PFSK-1 (cell line): ENCODE results near the gene CHTF18.

Experiments
- FOXP2 ChIP-seq: optimal IDR thresholded peaks from 2 replicates; pipeline ENCODE3; 2011; ENCODE audit warnings: borderline replicate concordance, control low read depth, inconsistent platforms; ENCODE audit not compliant: insufficient read depth; ENCODE audit errors: extremely low read length, extremely low read depth
- POLR2AphosphoS5 ChIP-seq: IDR thresholded peaks from 2 replicates; pipeline ENCODE4 v1.6.1; 2012; ENCODE audit warnings: low read depth, mild to moderate bottlenecking, control low read depth, low read length, moderate library complexity
- SIN3A ChIP-seq: IDR thresholded peaks from 2 replicates; pipeline ENCODE4 v1.6.1; 2012; ENCODE audit warnings: mild to moderate bottlenecking, low read length, moderate library complexity, borderline replicate concordance; ENCODE audit not compliant: insufficient read depth
- TAF1 ChIP-seq: IDR thresholded peaks from 2 replicates; pipeline ENCODE4 v1.6.1; 2012; ENCODE audit warnings: low read length, control low read depth, borderline replicate concordance; ENCODE audit not compliant: insufficient read depth
- TF ChIP-seq, protein P1 (sequence below), 2 experiments: IDR thresholded peaks; 2 replicates each; pipeline versions ENCODE4 v1.6.1 to v1.8.0; 2011 to 2012; ENCODE audit warnings: low read depth in 2 of 2, low read length in 2 of 2, control low read depth in 1 of 2, inconsistent platforms in 1 of 2, mild to moderate bottlenecking in 1 of 2, moderate library complexity in 1 of 2; ENCODE audit not compliant: insufficient read depth in 1 of 2

The CHTF18 gene

DNA sequence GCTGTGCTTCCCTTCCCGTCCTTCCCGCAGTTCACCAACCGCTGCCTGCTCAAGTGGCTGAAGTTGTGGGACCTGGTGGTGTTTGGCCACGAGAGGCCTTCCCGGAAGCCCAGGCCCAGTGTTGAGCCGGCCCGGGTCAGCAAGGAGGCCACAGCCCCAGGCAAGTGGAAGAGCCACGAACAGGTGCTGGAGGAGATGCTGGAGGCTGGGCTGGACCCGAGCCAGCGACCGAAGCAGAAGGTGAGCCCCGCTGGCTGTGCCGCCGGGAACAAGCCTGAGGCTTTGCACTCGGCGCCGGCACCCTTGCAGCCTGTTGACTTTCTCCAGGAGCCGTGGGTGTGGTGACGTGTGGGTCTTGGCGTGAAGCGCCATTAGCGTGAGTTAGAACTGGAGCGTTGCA, 2.7 kb downstream of the CHTF18 start:
- no peak for TF ChIP-seq TAF1
- no peak for TF ChIP-seq POLR2AphosphoS5

DNA sequence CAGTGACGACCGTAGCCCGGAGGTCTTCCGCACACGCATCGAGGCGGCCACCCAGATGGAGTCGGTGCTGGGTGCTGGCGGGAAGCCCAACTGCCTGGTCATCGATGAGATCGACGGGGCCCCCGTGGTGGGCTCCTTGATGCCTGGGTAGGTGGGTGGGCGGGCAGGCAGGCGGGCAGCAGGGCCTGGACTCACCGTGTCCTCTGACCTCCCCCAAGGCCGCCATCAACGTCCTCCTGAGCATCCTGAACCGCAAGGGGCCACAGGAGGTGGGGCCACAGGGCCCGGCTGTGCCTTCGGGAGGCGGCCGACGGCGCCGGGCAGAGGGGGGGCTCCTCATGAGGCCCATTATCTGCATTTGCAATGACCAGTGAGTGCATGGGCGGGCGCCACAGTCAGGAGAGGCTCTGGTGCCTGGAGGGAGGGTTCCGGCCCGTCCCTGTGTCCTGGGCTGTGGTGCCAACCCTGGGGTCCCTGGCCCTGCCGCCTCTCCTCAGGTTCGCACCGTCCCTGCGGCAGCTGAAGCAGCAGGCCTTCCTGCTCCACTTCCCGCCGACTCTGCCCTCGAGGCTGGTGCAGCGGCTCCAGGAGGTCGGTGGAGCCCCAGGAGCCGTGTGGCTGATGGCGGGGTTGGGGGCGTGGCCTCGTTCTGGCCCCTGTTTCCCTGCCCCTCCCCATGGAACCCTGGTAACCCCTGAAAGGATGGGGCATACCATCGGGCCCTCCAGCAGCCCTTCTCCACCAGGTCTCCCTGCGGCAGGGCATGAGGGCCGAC, 4.0 kb downstream of the CHTF18 start:
- no peak for TF ChIP-seq TAF1
- TF ChIP-seq POLR2AphosphoS5, result no peak
- no peak for TF ChIP-seq FOXP2
- TF ChIP-seq, protein P1, sequence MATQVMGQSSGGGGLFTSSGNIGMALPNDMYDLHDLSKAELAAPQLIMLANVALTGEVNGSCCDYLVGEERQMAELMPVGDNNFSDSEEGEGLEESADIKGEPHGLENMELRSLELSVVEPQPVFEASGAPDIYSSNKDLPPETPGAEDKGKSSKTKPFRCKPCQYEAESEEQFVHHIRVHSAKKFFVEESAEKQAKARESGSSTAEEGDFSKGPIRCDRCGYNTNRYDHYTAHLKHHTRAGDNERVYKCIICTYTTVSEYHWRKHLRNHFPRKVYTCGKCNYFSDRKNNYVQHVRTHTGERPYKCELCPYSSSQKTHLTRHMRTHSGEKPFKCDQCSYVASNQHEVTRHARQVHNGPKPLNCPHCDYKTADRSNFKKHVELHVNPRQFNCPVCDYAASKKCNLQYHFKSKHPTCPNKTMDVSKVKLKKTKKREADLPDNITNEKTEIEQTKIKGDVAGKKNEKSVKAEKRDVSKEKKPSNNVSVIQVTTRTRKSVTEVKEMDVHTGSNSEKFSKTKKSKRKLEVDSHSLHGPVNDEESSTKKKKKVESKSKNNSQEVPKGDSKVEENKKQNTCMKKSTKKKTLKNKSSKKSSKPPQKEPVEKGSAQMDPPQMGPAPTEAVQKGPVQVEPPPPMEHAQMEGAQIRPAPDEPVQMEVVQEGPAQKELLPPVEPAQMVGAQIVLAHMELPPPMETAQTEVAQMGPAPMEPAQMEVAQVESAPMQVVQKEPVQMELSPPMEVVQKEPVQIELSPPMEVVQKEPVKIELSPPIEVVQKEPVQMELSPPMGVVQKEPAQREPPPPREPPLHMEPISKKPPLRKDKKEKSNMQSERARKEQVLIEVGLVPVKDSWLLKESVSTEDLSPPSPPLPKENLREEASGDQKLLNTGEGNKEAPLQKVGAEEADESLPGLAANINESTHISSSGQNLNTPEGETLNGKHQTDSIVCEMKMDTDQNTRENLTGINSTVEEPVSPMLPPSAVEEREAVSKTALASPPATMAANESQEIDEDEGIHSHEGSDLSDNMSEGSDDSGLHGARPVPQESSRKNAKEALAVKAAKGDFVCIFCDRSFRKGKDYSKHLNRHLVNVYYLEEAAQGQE (IDR thresholded peaks at IDR 0.05; ENCODE audit: insufficient read depth in 1 of 2, low read depth in 2 of 2, low read length in 2 of 2), result no peak
- TF ChIP-seq SIN3A, result no peak

DNA sequence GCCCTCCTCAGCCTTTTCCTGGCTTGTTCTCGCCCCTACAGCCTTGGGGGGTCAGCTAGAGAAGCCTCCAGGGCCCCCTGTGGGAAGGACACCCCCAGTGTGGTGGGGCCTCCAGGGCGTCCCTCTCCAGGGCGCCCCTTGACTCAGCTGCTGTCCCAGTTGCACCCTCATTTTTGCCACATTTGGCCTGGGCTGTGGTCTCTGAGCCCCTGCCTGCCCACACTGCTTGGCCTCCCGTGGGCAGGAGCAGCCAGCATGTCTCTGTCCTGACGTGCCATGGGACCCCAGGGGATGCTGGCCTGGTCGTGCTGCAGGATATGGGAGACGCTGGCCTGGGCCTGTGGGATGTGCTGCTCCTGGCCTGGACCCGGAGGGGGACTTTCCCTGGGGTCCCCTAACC, 5.0 kb downstream of the CHTF18 start:
- TF ChIP-seq TAF1 (no peak), SIN3A (no peak)

DNA sequence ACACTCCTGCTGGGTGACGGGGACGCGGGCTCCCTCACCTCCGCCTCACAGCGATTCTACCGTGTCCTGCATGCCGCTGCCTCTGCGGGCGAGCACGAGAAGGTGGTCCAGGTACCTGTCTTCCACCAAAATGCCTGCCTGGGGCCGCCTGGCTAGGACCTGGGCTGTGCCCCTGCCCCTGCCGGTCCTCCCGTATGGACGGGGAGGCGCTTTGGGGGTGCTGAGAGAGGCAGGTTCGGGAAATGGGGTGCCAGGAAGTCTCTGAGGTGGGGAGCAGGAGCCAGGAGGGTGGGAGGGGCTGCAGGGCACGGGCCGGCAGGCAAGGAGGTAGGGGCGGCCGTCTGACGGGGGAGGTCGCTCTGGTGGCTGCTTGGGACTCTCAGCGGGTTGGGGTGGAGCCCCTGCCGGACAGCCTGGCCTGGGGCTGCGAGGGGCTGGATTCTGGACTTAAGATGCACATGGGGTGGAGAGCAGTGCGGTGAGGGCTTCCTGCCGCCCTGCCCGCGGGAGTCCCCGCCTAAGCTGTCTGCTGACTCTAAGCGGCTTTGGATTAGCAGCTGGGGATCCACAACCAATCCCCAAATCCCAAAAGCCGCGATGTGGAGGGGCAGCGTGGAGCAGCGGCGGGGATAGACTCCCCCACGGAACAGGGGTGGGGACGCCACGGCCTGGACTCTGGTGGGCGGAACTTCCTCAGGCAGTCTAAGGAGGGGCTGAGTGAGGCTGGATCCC, 5.8 kb downstream of the CHTF18 start:
- TF ChIP-seq FOXP2 (no peak), SIN3A (no peak), TAF1 (no peak), POLR2AphosphoS5 (no peak)
- TF ChIP-seq, protein P1 (IDR thresholded peaks at IDR 0.05; ENCODE audit: insufficient read depth in 1 of 2, low read depth in 2 of 2, low read length in 2 of 2), result no peak

DNA sequence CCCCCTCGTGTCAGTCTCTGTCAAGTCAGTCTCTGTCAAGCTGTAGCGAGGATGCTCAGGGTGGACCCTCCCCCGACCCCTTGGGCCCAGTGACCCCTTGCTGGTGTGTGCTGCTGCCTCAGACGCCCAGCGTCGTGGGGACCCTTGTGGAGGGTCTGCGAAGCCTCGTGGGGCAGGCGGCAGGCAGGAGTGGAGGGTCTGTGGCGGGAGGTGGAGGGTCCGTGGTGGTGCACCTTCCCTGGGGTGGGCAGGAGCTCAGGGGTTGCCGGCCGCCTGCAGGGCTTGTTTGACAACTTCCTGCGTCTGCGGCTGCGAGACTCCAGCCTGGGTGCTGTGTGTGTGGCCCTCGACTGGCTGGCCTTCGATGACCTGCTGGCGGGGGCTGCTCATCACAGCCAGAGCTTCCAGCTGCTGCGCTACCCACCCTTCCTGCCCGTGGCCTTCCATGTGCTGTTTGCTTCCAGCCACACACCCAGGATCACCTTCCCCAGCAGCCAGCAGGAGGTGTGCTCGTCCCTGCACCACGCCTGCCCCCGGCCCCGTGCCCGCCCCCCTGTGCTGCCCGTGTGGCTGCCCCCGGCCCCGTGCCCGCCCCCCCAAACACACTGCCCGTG, 6.5 kb downstream of the CHTF18 start:
- TF ChIP-seq TAF1, result no peak
- no peak for TF ChIP-seq POLR2AphosphoS5
- TF ChIP-seq FOXP2, result no peak
- TF ChIP-seq, protein P1 (IDR thresholded peaks at IDR 0.05; ENCODE audit: insufficient read depth in 1 of 2, low read depth in 2 of 2, low read length in 2 of 2), result no peak
- TF ChIP-seq SIN3A, result no peak
